SIG-M5 treated with dmso at 0.1 percent for 504 hours (cell line): ENCODE measurements around the gene ADCY10.

ENCODE experiments used
- DNase-seq: peaks from one replicate; lab custom pipeline; 2025; ENCODE audit not compliant: unreplicated experiment; lab: John Stamatoyannopoulos, UW

ADCY10 gene

DNA sequence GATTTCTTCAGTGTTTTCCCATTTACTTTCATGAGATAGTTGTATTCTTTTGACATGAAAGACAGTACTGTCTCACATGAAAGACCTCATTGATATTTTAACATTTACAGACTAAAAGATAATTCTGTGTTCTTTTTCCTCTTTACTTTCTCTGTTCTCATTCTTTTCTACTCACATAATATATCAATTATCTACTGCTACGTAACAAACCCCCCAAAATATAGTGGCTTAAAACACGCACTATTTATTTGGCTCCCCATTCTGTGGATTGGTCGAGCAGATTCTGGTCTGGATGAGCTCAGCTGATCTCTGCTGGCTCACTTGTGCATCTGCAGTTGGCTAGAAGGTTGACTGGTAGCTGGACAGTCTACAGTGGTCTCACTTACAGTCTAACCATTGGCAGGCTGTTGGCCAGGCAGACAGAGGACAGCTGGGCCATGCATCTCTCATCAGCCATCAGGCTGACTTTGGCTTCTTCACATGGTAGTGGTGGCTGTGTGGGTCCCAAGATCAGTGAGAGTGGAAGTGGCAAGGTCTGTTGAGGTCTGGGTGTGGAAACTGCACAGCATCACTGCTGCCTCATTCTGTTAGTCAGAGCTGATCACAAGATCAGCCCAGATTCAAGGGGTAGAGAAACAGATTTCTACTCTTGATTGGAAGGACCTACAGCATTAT lies 128.9 kb downstream of the ADCY10 start:
- no peak for DNase-seq

DNA sequence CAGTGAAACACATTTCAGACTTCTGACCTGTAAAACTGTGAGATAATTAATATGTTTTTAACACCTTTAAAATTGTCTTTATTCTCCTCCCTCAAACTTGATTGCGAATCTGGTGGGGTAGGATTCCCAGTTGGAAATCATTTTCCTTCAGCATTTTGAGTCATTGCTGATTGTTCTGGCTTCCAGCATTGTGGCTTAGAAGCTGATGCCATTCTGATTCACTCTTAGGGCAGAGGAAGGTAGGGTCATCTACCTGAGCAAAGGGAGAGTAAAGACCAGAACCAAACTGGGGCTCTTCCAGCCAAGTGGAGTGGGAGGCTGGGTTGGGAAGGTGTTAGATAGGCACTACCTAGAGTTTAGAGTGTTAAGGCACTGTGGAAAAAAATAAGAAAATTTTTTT lies 131.0 kb downstream of the ADCY10 start:
- DNase-seq, result no peak

DNA sequence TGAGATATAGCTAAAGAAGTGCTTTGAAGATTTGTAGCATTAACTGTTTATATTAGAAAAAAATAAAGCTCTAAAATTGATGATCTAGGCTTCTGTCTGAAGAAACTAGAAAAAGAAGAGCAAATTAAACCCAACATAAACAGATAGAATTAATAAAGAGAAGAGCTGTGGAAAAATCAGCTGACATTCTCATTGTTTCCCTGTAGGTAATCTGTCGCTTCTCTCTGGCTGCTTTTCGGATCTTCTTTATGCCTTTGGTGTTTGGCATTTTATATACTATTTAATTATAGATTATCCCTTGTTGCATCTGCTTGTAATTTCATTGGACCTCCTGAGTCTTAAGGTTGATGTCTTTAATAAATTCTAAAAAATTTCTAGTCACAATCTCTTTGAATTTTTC lies 132.4 kb downstream of the ADCY10 start:
- DNase-seq, result no peak

DNA sequence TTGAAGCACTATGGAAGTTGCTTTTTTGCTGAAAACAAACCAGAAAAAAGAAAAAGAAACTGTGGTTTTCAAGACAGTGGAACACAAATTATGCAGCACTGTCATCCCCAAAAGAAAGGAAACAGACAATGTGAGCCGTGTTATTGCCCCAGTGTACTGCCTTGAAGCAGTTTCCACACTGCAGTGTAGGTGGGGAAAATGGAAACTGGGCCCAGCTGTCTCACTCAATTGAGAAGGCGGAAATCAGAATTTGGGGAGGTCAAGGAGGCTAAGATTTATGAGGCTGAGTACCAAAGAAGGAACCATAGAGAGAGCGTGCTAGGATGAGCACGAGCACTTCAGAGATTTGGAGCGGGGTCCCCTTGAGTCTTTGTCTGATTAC lies 136.7 kb downstream of the ADCY10 start:
- DNase-seq, result no peak

DNA sequence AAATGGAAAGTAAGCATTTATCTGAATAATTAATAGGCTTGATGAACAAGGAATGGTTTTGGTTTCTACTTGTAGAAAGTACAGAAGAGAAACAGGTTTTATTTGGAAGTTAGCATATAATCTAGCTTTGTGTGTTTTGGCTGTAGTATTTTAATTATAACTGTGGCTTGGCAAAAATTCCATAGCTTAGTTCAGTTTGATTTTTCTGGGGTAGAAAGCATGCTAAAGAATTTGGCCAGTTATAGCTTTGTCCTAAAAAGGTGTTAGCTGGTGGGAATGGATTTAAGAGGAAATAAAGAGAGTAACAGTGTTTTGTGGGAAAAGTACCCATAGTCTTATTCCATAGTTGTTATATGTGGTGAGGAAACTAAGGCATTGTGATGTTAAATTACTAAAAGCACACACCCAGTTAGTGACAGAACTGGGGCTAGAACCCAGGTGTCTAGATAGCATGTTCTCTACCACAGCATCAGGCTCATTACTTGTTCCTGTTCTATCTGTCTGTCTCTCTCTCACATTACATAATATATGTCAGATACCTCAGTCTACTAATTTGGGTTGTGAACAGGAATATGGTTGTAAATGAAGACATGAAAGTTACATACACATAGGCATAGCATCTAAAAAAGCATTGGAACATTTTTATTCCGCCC lies 137.2 kb downstream of the ADCY10 start:
- no peak for DNase-seq

DNA sequence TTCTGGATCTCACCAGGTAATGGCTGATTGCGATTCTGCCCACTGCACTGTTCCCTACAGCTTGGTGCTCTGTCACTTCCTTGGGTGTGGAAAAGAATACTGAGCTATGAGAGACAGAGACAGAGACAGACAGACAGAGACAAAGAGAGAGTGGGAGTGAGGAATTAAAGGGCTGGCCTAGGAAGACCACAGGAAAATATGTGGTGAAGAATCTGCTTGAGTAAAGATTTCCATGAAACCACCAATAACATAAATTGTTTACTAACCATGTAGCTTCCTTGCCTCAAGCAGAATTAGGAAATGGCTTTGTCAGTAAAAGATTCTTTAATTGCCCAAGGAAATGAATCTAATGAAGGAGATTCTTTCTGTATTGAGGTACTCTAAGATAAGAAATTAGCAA lies 137.8 kb downstream of the ADCY10 start:
- no peak for DNase-seq

DNA sequence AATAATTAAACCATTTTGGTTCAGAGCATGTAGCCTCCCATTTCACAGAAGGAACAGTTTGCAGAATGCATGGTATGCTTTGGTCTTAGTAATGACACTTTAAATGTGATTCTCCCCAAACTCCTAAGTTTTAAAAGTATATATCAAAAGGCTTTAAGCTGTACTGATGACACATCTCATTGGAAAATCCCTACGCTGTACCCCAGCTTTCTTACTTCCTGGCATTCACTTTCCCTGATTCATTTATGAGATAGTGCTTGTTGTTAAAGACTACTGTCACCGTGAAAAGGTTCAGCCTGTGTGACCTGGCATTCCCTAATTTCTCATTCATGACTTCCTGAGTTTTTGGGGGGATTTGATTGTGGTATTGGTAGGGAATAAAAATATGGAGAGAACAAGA lies 138.8 kb downstream of the ADCY10 start:
- DNase-seq, result no peak

DNA sequence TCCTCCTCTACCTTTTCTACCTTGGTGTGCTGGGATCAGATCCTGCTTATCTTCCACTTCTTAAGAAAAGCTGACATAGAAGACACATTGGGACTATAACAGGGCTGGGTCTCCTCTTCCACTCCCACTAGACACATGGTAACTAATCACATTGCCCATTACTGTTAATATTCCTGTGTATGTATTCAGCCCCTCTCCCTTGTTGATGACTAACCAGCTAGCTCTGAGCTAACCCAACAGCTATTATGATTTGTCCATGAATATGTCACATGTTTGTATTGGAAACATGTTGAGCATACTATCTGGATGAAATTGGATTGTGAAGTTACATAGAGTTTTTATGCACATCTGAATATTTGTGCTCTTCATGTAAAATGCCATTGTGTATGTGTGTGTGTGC lies 139.2 kb downstream of the ADCY10 start:
- no peak for DNase-seq

DNA sequence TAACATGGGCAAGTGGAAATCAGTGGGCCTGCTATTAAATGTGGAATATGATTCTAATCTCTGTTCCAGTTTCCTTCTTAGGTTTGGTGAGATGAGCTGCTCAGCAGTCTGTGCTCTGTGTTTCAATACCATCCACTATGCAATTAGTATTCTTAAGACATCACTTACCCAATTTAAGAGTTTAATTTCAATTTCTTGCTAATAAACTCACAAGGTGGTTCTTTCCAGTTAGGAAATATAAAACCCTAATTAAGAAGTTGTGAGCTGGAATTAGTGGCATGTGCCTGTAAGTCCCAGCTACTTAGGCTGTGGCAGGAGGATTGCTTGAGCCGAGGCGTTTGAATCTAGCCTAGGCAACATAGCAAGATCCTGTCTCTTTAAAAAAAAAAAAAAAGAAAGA lies 140.4 kb downstream of the ADCY10 start:
- DNase-seq, result no peak

DNA sequence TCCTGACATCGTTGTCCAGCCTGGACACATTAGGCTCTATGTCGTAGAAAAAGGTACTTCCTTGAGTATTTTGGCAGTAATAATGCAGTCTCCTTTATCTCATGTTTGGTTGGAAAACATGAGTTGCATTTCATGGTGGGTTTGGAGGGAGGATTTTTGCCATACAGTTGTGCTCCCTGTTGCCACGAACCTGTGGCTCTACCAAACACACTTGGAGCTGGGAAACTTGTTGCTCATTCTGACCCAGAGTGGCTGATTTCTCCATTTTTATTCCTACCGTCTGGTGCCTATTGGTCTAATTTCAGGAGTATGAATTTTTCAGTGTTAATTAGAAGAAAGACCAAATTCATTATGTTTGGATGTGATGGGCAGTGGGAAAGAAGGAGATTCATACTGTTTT lies 141.5 kb downstream of the ADCY10 start:
- no peak for DNase-seq

DNA sequence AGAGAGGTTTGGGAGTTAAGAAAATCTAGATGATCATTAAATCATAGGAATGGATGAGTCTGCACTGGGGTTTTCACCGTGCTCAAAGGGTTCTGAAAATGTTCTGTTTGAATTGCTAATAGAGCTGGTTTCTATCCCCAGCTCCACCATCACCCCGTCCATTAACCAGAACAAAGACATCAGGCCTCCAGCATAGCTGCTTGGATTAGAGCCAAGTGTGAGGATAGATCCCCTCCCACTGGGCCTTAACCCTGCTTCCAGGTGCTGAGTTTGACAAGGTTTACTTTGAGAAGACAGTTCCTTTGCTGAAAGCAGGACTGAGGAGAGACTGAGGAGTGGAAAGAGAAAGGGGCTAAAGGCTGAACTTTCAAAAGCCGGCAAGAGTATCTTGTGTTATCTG lies 143.8 kb downstream of the ADCY10 start:
- no peak for DNase-seq

DNA sequence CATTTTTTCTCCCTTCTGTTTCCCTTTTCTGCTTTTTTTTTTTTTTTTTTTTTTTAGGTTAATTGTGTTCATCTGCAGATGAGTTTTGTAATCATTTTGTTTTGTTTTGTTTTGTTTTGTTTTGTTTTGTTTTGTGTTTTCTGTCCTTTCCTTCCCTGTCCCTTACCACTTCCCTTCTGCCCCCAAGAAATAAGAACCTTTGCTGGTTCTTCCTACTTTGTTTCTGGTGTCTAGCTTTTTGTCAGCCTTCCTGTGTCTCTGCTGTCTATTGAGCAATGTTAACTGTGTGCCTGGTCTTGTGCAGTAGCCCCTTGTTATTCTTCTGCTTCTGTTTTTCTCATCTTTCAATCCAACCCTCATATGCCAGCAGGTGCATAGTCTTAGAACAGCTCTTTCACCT lies 146.2 kb downstream of the ADCY10 start:
- DNase-seq, result peak; percentile 80

DNA sequence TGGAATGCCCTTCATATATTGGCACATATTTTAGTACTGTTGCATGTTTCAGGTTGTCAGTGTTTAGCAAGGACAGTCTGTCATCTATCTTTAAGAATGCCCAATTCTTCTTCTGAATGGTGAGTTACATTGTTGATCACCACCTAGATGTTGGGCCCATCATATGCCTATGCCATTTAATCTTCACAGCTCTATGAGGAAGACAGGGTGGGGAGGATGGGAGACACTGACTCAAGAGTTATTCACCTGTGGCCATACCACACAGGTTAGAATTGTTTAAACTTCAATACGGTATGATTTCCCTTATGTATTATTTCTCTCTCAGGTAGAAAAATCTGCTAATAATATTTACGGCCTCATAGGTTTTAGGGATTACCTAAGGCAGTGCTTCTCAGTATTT lies 147.4 kb downstream of the ADCY10 start:
- DNase-seq, result no peak

DNA sequence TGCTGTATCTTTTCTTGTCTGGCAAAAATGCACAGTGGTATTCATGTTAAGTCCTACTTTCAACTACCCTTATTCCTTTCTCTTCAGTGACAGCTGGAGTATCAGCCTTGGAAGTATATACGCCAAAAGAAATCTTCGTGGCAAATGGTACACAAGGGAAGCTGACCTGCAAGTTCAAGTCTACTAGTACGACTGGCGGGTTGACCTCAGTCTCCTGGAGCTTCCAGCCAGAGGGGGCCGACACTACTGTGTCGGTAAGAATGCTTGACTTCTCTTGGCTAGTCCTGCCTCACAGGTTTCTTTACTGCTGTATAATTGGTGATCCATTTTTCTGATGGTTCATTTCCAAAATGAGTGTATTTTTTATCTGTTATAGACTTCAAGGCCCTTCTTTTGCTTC lies 148.4 kb downstream of the ADCY10 start:
- no peak for DNase-seq

DNA sequence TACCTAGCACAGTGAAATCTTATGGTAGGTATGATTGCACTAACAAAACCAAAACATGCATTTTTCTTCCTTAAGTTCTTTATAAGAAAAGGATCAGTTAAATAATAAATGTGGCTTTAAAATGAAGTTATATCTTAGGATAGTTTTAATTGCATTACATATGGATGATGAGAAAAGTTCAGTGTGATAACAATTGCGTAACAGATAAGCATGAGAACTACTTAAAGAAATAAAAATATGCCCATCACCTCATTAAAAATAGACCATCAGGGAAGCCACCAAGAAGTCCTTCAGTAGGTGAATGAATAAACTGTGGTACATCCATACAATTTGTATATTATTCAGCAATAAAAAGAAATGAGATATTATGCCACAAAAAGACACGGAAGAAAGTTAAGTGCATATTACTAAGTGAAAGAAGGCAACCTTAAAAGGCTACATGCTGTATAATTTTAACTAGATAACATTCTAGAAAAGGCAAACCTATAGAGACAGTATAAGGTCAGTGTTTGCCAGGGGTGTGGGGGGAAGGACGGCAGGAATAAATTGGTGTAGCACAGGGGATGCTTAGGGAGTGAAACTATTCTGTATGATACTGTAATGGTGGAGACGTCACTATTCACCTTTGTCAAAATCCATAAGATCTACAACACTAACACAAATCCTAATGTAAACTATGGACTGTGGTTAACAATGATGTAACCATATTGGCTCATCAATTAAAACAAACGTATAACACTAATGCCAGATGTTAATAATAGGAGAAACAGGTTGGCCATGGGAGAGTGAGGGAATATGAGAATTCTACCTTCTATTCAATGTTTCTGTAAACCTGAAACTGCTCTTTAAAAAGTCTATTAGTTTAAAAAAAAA lies 149.2 kb downstream of the ADCY10 start:
- no peak for DNase-seq

DNA sequence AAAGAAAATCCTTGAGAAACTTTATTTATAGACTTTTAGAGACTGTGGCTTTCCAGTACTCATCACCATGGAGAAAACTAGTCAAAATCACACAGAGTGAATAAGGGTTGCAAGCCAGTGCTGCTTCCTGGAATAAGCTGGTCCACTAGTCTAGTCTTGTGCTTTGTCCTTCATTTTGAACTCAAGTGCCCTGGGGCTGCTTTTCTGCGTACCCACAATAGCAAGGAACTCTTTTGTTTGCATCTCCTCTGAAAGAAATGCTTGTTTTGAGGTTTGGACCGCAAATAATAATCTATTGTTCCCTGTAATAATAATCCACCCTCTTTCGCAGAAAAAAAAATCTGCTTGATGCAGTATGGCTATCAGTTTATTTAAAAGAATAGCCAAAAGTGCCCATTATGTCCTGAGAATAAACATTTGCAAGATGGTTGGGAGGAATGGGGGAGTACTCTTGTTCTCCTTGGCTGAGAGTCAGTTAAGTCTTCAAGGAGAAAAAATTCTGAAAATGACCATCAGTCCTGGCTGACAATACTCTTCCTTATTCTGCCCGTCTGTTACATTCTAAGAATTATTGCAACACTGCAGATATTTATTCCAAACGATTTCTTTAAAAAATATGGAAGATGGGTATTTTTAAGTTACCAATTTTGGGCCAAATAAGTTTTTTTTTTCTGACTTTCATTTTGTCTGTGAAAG lies 150.3 kb downstream of the ADCY10 start:
- DNase-seq, result no peak

DNA sequence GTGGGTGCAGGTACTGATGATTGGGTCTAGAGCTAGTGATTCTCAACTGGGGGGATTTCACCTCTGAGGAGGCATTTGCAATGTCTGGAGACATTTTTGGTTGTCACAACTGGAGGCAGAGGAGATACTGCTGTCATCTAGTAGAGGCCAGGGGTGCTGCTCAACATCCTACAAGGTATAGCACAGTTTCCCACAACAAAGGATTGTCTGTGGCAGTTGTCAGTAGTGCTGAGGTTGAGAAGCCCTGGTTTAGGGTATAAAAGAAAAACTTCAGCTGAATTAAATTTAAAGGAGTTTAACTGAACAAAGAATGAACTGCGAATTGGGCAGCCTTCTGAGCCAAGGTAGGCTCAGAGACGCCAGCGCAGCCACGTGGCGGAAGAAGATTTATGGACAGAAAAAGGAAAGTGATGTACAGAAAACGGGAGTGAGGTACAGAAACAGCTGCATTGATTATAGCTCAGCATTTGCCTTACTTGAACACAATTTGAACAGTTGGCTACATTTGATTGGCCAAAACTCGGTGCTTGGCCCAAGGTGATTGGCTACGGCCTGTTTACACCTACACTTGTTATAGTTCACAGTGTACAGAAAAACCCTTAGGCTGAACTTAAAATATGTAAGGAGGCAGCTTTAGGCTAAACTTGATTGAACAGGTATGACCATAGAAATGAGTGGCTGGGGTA lies 151.7 kb downstream of the ADCY10 start:
- DNase-seq, result no peak

DNA sequence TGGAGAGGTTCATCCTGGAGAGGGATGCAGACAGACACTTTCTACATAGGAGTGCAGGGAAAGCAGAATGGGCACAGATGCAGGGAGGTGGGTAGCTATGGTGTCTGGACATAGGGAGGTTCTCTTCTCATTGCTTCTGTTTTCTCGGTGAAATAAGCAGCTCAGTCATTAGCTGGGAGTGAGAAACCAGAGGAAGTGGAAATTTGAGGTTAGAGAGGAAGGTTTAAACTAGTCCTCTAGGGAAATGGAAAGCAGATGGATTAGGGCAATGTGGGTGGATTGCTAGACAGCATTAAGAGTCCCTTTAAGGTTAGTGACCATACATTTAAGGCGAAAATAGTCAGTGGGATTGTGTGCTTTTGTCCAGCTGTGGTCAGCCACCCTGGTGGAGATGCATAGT lies 152.5 kb downstream of the ADCY10 start:
- DNase-seq, result peak; percentile 29
